Measurements from ENCODE around the gene MAPK8. TPM values are rescaled to one million over a fixed set of nuclear protein-coding genes. Genes with fewer than 3 reads are reported as not detected.

MAPK8 gene
- total and polyA plus RNA-seq, 3 donors from 2014 or later = 91.8 to 114 (median 98.8) TPM

DNA sequence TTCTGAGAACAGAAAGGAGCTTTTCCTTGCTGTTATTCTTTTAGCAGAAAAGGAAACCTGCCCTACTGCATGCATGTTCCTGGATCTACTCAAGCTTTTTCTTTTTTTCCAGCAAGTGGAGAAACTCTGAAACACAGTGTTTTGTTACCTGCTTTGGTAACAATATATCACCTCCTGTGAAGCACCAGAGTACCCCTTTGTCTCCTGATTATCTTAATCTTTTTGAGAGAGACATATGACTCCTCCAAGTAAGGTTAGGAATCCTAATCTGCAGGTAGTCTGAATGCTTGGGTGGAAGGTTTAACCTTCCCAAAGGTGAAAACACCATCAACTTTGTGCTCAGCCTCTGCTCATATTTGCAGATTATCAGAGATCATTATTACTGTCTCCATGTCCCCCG lies 93.1 kb downstream of the MAPK8 start:
- WGBS, 2 donors = 86 to 100% methylated on average over 1 of the region's 1 CpG
- Histone ChIP-seq H3K27ac (no peak overlapping the region), H3K27me3 (no peaks in the 10 kb centered on the region), H3K4me3 (no peak overlapping the region), H3K9me3 (no peaks in the 10 kb centered on the region), H3K4me1 (peaks cover 10% of the 10 kb centered on the region), H3K36me3 (ENCODE audit: low read depth, missing control alignments) (no peaks in the 10 kb centered on the region)
- no peak for DNase-seq
- intact Hi-C loops (cut with DNase I; ENCODE audit: low total_unique reads) = no loop called here
- TF ChIP-seq, protein P1, sequence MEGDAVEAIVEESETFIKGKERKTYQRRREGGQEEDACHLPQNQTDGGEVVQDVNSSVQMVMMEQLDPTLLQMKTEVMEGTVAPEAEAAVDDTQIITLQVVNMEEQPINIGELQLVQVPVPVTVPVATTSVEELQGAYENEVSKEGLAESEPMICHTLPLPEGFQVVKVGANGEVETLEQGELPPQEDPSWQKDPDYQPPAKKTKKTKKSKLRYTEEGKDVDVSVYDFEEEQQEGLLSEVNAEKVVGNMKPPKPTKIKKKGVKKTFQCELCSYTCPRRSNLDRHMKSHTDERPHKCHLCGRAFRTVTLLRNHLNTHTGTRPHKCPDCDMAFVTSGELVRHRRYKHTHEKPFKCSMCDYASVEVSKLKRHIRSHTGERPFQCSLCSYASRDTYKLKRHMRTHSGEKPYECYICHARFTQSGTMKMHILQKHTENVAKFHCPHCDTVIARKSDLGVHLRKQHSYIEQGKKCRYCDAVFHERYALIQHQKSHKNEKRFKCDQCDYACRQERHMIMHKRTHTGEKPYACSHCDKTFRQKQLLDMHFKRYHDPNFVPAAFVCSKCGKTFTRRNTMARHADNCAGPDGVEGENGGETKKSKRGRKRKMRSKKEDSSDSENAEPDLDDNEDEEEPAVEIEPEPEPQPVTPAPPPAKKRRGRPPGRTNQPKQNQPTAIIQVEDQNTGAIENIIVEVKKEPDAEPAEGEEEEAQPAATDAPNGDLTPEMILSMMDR (IDR thresholded peaks at IDR 0.05) = no peak
- no peak for TF ChIP-seq POLR2A (IDR thresholded peaks at IDR 0.05)

DNA sequence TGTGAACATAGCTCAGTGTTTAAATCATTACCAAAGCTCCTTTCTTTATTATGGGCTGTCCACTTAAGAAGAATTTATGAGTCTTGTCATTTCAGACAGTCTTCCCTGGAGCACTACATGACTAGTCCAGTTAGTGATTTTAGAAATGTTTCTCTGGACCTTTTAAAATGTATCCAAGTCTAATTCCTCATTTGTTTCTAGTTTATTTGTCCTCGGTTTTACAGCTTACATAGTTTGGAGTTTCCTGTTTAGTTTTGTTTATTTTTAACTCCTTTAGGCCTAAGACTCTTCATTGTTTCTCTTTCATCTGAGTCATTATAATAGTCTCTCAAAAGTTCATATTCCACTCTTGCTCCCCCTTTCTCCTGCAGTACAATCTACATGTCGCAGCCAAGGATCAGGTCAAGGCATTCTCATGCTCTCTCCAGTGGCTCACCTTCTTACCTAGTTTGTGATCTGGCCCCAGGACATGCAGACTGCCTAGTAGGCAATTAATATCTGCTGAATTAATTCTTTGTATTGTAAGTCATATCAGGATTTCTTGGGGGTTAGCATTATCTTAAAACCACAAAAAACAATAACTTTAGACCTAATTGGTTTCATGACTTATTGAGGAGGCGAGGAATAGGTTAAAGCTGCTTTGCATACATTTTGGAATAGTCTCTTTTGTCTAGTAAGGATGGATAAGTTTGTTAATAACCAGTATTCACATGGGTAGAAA lies 93.8 kb downstream of the MAPK8 start:
- 59 to 64% methylated on average over 3 of the region's 3 CpGs for WGBS, 2 donors
- Histone ChIP-seq H3K4me1 (peaks cover 10% of the 10 kb centered on the region), H3K36me3 (ENCODE audit: low read depth, missing control alignments) (no peaks in the 10 kb centered on the region), H3K27me3 (no peaks in the 10 kb centered on the region), H3K27ac (no peak overlapping the region), H3K4me3 (no peak overlapping the region), H3K9me3 (no peaks in the 10 kb centered on the region)
- no peak for DNase-seq
- TF ChIP-seq, protein P1 (IDR thresholded peaks at IDR 0.05) = no peak
- no peak for TF ChIP-seq POLR2A (IDR thresholded peaks at IDR 0.05)
- intact Hi-C loops (cut with DNase I; ENCODE audit: low total_unique reads) = no loop called here

DNA sequence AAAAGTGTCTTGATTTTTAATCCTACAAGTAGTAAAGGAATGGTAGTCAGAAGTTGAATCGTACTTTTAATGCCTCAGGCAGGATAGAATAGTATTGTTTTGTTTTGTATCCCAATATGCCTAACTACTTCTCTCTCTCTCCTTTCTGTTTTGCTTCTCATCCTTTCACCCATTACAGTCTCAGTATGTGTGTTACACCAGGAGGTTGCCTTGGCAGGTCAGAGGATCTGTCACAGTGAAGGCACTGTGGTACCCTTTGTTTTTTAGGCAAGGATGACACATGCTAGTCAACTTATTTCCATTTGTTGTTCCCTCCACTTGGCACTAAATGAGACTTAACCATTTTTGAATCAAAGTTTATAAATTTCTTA lies 94.4 kb downstream of the MAPK8 start:
- H3K36me3 ChIP-seq (ENCODE audit: low read depth, missing control alignments) = no peaks in the 10 kb centered on the region
- H3K4me1 ChIP-seq = peaks cover 10% of the 10 kb centered on the region
- WGBS, 2 donors = 84 to 88% methylated on average over 1 of the region's 1 CpG
- DNase-seq = no peak
- H3K9me3 ChIP-seq = no peaks in the 10 kb centered on the region
- H3K27me3 ChIP-seq = no peaks in the 10 kb centered on the region
- no peak overlapping the region for H3K27ac ChIP-seq
- H3K4me3 ChIP-seq = no peak overlapping the region
- TF ChIP-seq, protein P1 (IDR thresholded peaks at IDR 0.05) = no peak
- TF ChIP-seq POLR2A (IDR thresholded peaks at IDR 0.05) = no peak
- intact Hi-C loops (cut with DNase I; ENCODE audit: low total_unique reads) = no loop called here

DNA sequence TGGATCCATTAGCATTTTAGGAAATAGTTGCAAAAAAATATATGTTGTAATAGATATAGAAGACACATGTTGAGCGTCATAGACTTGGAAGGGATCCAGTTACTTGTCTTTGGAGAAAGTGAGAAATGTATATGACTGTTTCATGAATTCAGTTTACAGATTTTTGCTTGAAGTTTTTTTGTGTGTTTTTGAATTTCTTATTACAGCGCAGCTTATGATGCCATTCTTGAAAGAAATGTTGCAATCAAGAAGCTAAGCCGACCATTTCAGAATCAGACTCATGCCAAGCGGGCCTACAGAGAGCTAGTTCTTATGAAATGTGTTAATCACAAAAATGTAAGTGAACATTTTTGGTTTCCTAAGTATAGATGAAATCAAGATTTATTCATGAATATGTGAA lies 98.2 kb downstream of the MAPK8 start:
- Histone ChIP-seq H3K27ac (no peak overlapping the region), H3K9me3 (no peaks in the 10 kb centered on the region), H3K36me3 (ENCODE audit: low read depth, missing control alignments) (no peaks in the 10 kb centered on the region), H3K27me3 (no peaks in the 10 kb centered on the region), H3K4me3 (no peak overlapping the region), H3K4me1 (peaks cover 3% of the 10 kb centered on the region)
- DNase-seq = no peak
- TF ChIP-seq POLR2A (IDR thresholded peaks at IDR 0.05) = no peak
- TF ChIP-seq, protein P1 (IDR thresholded peaks at IDR 0.05) = no peak
- intact Hi-C loops (cut with DNase I; ENCODE audit: low total_unique reads) = no loop called here
- 93 to 94% methylated on average over 4 of the region's 4 CpGs for WGBS, 2 donors

DNA sequence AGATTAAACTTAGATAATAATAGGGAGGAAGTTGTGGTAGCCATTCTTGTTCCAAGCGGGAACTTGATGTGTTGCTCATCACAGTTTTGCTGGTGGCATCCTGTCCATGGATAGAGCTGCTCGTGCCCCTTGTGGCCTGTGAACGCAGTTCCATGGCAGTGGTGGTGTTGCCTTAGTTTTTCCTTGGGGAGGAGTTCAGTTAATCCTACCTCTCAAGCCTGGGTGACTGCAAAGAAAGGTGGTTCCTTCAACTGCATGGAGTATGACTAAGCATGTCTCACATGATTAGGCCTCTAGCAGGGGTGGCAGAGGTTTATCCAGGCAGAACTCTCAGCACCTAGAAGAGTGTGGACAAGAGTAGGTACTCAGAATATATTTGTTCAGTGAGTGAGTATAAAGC lies 99.7 kb downstream of the MAPK8 start:
- no peak for DNase-seq
- Histone ChIP-seq H3K9me3 (no peaks in the 10 kb centered on the region), H3K27me3 (no peaks in the 10 kb centered on the region), H3K27ac (no peak overlapping the region), H3K4me1 (no peaks in the 10 kb centered on the region), H3K4me3 (no peak overlapping the region), H3K36me3 (ENCODE audit: low read depth, missing control alignments) (no peaks in the 10 kb centered on the region)
- 64 to 97% methylated on average over 3 of the region's 3 CpGs for WGBS, 2 donors
- TF ChIP-seq POLR2A (IDR thresholded peaks at IDR 0.05) = no peak
- TF ChIP-seq, protein P1 (IDR thresholded peaks at IDR 0.05) = no peak
- intact Hi-C loops (cut with DNase I; ENCODE audit: low total_unique reads) = no loop called here
